GM19043 (cell line): ENCODE results near the gene BEGAIN.

ENCODE experiments used
- ATAC-seq: cut with Tn5 transposase; IDR thresholded peaks from one replicate; pipeline ENCODE4 v1.9.1; 2021; ENCODE audit warnings: low read depth; ENCODE audit not compliant: unreplicated experiment

The BEGAIN gene

DNA sequence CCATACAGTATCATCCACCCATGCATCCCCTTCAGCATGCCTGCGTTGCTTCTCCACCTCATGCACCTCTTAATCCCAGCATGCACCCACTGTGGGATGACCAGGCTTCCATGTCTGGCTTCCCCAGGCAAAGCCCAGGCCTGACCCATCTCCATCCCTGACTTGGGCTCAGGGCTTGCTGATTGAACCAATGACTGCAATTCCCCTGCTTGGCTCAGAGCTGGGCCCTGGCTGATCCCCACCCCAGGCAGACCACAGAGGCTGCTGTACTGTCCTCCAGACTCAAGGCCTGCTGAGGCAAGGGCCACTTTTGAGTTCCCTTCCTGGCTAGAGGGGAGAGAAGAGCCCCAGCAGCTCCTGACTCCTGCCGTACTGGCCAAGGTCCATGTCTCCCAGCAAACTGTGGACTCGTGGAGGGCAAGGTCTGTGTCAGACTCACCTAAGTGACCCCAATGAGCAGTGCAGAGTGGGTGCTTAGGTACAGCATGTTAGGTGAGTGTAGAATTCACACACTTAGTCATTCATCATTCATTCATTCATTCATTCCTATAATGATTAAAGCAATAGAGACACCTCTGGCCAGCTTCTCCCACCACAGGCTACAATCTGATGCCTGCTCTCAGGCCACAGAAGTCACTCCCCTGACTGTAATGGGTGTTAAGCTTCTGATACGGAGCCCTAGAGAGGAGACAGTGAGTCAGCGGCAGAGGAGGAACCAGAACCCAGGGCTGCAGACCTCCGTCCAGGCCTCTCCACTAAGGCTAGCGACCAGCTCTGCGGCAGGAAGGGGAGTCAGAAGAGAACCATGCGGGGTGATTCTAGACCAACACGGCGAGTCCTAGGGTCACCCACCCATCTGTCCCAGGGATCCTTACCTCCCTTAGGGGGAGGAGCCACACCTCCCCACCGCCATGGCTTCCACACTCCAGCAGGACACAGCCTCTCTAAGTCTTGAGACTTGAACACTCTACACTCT lies 2.9 kb downstream of the BEGAIN start:
- no peak for ATAC-seq

DNA sequence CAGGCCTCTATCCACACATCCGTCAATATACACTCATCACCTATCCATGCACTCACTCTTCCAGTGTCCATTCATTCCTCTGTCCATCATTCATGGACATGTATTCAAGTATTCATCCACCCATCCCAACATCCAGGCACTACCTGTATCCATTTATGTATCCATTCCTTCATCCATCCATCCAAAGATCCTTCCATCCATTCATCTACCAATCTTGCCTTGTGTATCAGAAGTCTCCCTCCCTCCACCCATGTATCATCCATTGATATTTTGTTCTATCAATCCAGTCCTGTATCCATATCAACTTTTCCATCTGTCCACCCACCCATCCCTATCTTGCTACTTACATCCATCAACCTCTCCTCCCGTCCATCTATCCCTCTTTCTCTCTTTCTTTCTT lies 4.0 kb downstream of the BEGAIN start:
- no peak for ATAC-seq

DNA sequence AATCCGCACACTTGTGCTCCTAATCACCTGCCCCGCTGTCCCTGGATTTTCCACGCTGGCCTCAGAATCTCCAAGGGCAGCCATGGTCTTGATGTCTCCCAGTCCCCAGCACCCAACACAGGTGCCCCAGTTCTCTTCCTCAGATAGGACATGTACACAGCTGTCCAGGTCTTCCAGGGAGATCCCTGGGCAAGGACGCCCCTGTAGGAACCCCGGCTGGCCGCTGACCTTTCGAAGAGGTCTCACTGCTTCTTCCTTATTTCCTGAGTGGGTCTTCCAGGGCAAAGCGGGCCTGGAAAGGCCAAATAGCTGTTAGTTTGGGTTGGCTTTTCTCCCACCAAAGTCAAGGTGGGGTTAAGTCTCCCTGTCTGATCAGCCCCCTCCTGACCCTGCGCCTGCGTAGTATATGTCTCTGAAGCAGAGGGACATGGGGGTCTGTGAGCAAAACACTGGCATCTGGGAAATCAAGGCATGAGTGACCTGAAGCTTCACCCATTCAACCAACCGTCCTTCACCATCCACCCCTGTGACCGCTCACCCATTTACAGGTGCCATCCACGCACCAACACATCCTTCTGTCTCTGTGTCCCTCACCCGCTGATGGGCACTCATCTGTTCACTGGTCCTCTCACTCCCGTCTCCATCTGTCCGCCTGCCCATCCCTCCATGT lies 4.6 kb downstream of the BEGAIN start:
- ATAC-seq, result no peak

DNA sequence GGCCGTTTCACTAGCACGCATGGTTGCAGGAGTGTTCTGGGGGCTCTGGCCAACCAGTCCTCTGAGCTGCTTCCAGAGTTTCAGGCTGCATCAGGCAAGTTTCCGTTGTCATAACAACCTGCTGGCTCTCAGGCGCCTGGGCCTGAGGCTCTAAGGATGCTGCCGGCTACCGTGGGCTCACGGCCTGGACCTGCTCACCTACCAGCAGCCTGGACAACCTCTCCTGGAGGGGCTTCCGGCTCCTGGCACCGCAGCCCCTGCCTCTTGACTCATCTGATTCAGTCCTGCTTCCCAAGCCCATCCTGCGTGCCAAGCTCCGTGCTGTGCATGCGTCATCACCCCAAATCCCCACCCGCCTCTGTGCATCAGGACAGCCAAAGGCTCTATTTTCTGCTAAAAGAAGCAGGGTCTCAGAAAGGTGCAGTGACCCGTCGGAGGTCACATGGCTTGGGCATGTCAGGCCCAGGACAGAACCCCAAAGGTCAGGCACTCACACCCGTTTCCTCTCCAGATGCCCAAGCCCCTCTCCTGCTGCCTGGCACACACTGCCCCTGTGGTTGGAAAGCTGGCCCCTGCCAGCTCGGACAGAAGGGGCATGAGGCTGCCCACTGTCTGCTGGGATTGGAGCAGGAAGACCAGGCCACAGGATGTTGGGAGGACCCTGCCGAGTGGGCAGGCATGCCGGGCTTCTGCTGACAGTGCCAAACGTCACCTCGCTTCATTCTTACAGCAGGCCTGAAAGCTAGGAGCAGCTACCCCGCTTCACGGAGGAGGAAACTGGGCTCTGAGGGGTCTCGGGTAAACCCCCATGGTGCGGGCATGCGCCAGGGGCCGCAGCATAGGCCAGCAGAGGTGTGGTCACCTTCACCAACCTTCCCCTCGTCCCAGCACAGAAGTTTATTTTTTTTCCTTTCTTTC lies 5.7 kb downstream of the BEGAIN start:
- no peak for ATAC-seq

DNA sequence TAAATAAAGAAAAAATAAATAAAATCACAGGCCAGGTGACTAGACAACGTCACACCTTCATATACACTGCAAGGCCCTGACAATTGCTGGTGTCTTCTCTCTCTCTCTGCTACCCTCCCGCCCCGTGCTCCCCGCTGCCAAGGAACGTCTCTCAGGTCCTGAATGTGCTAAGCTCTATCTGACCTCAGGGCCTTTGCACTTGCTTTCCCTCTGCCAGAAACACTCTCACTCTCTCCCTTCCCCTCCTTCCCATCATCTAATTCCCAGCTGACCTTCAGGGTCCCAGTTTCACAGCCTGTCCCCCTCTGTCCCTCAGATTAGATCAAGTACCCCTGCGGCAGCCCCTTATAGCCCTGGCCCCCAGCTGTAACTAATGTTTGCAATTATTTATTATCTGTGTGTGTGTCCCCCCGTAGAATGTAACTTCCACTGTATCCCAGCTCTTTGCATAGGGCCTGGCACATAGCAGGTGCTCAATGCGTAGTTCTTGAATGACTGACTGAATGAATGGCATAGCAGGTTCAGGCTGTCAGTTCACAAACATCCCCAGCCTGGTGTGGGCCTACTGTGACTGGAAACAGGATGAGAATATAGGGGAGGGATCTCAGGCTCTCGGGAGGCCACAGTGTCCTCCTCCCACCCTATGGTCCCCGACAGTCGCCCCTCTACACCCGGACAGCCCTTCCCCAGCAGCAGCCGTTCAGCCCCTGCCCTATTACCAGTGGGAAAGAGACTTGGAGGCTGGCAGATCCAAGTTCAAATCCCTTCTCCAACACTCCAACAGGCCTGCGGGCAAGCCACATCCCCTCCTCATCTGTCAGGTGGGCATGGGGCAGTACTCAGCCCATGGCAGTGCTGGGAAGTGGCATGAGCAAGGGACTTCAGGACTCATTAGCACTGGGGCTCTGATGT lies 6.6 kb downstream of the BEGAIN start:
- no peak for ATAC-seq

DNA sequence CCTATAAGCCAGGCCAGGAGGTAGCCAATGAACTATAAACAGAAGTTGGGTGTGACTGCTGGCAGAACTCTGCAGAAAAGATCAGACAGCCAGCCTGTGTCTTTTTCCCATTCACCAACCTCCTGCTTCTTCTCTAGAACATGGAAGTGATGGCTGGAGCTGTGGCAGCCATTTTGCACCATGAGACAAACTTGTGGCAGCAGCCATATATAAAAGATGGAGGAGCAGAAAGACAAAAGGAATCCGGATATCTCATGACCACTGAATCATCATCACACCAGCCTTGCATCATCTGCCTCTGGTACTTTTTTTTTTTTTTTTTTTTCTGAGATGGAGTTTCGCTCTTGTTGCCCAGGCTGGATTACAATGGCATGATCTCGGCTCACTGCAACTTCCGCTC lies 8.7 kb downstream of the BEGAIN start:
- no peak for ATAC-seq

DNA sequence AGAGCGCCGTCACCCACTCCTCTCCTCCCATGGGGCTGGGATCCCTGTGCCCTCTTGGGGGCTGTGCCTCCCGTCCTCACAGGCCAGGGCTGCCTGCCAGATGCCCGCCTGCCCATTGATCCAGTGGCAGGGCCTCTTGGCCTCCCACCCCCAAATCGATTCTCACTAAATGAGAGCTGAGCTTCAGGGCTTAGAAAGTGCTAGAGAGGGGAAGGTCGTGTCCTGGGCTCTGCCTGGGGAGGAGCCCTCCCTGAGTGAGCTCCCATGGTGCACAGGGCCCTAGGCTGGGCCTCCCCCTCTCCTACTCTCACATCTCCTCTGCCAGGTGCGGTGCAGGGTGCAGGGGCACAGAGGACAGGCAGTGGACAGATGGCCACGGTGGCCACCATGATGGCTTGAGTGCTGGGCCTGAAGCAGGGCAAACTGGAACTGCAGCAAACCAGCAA lies 9.2 kb downstream of the BEGAIN start:
- ATAC-seq, result no peak

DNA sequence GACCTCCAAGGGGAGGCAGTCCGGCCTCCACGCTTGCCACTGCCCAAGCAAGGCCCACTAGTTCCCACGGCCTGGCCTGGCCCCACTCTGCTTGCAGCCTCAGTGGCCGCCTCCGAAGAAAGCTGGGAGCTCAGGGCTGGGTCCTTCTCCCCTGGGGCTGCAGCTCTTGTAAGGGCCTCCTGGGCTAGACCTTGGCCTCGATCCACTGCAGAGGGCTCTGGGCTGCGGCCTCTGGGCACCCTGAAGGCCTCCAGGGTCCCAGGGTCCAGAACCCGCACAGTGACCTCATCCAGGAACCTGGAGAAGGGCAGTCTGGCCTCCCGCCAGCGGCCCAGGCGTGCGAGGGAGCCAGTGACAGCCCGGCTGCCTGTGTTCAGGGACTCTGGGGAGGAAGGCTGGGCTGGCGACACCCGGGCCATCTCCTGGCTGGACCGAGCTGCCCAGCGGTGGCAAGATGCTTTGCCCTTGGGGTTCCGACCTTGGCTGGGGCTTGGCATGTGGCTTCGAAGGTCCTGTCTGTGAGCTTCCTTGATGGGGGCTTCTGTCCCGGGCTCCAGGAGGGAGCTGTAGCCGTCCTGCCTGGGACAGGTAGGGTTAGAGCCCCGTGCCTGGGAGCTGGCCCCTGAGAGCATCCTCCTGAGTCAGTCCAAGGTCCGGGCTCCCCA lies 9.8 kb downstream of the BEGAIN start:
- no peak for ATAC-seq

DNA sequence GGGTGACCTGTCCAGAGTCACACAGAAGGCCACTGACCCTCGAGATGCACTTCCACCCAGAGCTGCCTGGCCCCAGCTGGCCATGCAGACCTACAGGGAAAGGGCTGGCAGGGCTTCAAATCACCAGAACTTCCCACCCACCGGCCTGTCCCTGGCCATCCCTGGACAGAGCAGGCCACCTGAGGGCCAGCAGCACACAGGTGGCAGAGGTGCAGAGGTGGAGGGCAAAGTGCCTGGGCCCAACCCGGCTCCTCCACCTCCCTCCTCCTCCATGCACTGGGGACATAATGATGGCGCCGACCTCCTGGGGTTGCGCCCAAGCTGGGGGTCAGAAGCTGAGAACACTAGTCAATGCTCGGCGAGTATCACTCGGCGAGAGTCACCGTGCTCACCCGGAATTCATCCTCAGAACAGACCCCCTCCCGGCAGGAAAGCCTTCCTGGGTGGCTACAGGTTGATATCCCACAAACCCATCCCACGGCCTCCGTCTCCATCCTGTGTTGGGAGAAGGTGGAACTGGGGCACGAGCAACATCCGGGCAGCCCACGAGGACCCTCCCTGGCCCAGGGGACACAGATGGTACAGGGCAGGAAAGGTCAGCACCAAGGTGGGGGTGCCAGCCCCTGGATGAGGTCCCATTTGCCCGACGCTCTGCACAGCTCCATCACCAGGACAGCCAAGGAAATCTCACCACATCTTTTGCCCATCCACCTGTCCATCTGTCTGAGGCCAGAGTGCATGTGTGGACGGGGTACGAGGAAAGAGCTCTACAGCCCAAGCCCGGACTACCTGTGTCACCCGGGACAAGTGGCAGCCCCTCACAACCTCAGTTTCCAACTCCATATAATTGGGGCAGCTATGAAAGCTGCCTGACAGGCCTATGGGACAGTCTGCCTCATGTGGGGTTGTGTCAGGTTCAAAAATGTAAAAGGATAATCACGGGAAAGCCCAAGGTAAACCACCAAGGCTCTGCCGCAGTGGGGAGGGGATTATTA lies 10.8 kb downstream of the BEGAIN start:
- ATAC-seq, result no peak

DNA sequence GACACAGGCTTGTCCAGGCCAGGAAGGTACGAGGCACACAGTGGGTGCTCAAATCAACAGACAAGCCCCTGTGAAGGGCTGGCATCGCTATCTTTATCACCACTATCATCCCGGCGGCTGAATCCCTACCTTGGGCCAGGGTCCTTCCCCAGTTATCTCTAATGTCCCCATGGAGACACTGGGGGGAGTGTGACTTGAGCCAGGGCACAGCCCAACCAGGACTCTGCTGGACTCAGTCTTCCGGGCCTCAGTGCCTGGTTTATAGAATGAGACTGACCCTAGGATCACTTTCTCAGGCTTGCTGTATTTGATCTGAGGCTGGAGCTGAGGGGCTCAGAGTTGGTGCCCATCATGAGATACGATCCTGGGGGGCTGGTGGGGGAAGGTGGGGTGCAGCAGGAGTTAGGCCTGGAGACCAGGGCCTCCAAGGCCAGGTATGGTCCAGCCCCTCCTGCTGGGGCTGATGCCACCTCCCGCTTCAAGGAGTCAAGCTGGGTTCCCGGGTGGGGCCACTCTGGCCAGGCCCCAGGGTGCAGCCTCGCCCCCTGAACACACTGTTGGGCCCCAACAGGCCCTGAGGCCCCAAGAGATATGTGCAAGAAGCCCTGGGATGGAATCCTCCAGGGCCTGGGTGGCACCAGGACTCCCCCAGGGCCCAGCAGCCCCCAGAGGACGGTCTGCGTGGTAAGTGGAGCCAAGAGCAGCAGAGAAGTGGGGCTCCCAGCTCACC lies 11.8 kb downstream of the BEGAIN start:
- no peak for ATAC-seq

DNA sequence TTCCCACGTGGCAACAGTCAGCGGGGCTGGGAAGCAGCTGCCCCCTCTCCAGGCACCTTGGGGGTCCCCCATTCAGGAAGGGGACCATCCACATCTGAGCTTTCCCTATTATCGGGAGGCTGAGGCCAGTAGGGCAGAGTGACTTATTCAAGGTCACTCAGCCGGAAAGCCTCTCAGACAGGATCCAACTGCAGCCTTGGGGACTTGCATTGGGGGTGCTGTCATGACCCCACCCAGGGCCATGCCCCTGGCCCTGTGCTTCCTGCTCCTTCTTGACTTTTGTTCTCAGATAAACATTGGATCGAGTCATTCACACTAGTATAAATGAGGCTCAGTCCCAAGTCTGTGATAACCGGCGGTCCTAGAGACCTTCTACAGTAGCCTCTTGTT lies 12.6 kb downstream of the BEGAIN start:
- no peak for ATAC-seq

DNA sequence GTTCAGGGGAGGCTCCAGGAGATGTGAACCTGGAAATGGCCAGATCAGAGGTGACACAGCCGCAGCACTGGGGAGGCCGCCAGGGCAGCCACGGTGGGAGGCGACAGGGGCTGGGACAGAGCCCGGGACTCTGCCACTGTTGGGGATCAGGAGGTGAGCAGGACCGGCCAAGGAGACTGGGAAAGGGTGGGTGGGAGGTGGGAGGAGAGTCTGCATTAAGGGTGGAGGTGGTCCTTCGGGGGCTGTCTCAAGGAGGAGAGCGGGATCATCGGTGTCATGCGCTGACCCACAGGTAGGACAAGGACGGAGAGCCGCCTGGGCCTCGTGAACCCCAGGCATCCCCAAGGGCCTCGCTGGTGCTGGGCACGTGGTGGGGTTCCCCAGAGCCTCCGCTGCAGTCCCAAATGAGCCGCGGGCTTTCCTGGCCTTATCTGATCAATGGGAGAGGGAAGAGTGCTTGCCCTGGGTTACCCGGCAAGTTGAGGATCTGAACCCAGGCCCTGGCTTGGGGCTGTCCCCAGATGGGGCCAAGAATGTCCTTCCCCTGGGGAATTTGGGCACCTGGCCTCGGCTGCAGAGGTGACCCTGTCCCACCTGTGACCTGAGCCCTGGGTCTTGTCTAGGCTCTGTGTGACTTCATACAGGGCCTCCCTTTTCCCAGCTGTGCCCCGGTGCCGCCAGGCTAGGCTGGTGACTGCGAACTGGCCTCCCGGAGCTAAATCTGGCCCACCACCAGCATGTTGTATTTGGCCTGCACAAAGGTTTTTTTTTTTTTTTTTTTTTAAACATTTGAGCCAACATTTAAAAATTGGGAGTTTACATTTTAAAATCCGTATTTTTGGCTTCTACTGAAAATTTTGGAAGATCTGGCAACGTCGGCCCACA lies 13.2 kb downstream of the BEGAIN start:
- no peak for ATAC-seq

DNA sequence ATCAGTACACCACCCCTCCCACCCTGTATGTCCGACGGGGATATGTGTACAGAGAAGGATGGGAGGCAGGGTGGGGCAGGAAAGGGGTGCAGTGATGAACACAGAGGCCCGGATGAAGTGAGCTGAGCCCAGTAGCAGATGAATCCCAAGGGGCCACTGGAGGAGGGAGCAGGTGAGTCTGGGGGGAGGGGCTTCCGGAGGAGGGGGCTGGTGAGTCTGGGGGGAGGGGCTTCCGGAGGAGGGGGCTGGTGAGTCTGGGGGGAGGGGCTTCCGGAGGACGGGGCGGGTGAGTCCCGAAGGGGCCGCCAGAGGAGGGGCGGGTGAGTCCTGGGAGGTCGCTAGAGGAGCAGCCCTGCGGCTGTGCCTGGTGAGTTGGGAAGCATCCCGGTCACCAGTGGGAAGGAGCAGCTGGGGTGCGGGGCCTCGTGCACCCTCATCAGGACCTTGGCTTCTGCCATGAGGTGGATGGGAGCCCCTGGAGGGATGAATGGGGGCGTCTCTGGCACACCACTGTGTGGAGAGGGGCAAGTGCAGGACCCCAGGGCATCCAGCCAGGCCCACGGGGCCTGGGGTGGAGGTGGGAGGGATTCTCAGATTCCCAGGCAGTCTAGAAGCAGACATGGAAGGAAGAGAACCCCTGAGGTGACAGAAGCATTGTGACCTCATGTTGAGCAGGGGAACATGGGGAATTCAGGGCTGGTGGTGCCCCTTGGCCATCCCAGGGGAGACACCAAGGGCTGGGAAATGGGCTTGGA lies 14.0 kb downstream of the BEGAIN start:
- no peak for ATAC-seq

DNA sequence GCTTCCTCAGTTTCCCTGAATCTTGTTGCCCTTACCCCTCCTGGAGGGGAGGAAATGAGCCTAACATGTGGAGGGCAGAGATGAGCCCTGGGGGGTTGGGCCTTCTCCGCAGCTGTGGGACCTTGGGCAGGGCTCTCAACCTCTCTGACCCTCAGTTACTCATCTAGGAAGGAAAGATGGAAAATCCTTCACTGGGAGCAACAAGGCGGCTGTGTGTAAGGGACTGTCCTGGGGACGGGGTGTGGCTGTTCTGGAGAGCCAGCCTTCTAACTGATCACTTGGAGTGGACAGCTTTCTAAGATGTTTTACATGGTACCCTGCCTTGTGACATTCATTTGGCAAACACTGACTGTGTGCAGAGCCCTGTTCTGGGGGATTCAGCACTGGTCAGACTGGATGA lies 14.7 kb downstream of the BEGAIN start:
- ATAC-seq, result no peak

DNA sequence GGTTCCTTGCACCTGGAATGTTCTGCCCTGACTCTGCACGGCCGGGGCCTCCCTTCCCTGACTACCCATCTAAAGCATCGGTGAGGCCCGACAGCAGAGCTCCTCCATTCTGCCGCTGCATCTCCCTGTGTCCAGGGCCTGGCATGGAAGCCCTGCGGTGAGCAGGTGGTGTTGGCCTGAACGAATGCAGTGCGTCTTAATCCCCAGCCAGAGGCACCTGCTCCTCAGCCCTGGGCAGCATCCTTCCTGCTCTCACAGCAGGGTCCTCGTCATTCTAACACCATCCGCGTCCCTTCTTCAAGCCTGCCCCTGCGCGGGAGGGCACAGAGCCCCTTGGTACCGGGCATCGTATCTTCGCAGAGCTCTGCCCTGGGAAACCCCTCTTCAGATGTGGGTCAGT lies 15.4 kb downstream of the BEGAIN start:
- no peak for ATAC-seq
